G401 (cell line): ENCODE results near the gene SCGB2B2. TPM values are rescaled to one million over a fixed set of nuclear protein-coding genes. Genes with fewer than 3 reads are reported as not detected.

ENCODE experiments used
- DNase-seq: peaks from one replicate; pipeline ENCODE4 v3.0.0-alpha.2; 2015; ENCODE audit warnings: low spot score
- in situ Hi-C: cut with HindIII; loops from 2 replicates; pipeline ENCODE4 v1.10.0; 2016; ENCODE audit warnings: low sequenced_read_pairs, mixed read lengths
- total RNA-seq: library from RNA; depleted of rRNA; stranded (reverse); fragments of >200 nt; shearing (Covaris generic); gene quantifications from 2 replicates; pipeline ENCODE4 v1.2.3, GENCODE V29; 2014; rRNA removed

Gene SCGB2B2
- total RNA-seq, 1 experiment from 2014 or later: not detected

DNA sequence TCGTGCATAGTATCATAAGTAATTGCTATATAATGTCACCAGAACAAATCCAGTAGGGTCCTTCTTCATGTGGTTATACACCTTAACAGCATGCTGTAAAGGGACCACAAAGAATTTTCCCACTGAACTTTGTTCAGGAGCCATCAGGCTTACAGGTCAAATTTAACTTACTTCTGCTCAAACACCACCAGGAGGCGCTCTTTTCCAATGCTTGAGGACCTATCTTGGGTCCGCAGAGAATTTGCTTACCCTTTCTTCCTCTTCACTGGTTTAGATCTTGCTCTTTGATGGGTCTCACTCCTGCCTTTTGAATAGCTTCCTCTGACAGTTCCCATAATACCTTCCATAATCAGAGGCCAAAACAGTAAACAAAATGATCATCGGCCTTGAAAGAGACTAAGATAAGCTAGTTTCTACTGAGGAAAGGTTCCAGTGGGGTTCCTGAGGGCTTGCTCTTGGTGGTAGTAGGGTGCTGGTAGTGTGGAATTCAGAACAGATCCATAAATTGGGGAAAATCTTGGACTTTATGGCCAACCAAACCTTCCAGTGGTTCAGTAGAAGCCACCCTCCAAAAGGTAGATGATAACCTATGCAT lies 37.4 kb downstream of the SCGB2B2 start:
- DNase-seq: peak; percentile 84
- in situ Hi-C loops: no loop called here

DNA sequence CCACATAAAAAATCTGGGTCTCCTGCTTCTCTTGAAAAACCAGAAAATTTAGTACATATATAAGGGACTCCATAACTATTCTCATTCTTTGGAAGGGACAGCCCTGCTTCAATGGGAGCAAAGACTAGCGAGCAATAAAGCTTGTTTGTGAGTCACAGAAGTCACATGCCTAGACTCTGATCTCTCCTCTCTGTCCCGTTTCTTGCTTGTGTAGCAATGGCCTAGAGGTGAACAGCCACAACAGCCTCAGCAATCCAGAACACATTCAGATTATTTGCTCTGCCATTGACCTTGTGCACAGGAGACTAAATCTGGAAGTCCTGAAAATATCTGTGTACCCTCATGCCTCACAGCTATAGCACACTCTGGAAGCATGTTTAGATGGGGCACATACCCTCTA lies 43.2 kb downstream of the SCGB2B2 start:
- no peak for DNase-seq
- in situ Hi-C loops: no loop called here

Other genes starting within 250 kb of the SCGB2B2 start
- gene UBA2, start 248.8 kb downstream of the SCGB2B2 start, total RNA-seq: 250 and 315 TPM in 2 replicates
- 103 TPM in 2 replicates for gene WTIP, start 195.4 kb downstream of the SCGB2B2 start, total RNA-seq
- gene ZNF302, start 519 bp upstream of the SCGB2B2 start, total RNA-seq: 15.7 and 19.5 TPM in 2 replicates
- 13.1 and 14.2 TPM in 2 replicates for gene ZNF181, start 57.1 kb upstream of the SCGB2B2 start, total RNA-seq
- 8.4 and 12.5 TPM in 2 replicates for gene ZNF599, start 96.1 kb upstream of the SCGB2B2 start, total RNA-seq
- gene ZNF30, start 249.7 kb upstream of the SCGB2B2 start, total RNA-seq: 2.8 and 3.2 TPM in 2 replicates